ENCODE data around the gene MBLAC2. TPM values are rescaled to one million over a fixed set of nuclear protein-coding genes. Genes with fewer than 3 reads are reported as not detected.

The MBLAC2 gene
- total RNA-seq, 1 experiment from 2014 or later, result 5.7 TPM

DNA sequence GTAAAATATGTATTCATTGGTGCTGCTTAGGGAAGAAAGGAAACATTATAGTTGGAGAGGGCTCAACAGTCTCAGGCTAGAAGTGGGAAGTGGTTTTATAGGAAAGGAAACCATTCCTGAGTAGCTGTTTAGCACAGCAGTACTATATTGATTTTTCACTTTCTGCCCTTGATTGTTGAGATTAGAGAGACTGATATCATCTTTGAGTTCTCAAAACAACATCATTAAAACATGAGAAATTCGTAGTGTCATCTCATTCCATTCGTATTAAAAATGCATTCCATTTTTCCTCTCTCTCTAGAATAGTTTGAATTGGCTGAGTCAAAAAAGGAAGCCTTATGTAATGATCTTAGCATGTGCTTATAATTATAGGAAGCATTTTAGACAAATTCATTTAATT is 14.2 kb upstream of the MBLAC2 start (continued):
- TF ChIP-seq, protein P1, sequence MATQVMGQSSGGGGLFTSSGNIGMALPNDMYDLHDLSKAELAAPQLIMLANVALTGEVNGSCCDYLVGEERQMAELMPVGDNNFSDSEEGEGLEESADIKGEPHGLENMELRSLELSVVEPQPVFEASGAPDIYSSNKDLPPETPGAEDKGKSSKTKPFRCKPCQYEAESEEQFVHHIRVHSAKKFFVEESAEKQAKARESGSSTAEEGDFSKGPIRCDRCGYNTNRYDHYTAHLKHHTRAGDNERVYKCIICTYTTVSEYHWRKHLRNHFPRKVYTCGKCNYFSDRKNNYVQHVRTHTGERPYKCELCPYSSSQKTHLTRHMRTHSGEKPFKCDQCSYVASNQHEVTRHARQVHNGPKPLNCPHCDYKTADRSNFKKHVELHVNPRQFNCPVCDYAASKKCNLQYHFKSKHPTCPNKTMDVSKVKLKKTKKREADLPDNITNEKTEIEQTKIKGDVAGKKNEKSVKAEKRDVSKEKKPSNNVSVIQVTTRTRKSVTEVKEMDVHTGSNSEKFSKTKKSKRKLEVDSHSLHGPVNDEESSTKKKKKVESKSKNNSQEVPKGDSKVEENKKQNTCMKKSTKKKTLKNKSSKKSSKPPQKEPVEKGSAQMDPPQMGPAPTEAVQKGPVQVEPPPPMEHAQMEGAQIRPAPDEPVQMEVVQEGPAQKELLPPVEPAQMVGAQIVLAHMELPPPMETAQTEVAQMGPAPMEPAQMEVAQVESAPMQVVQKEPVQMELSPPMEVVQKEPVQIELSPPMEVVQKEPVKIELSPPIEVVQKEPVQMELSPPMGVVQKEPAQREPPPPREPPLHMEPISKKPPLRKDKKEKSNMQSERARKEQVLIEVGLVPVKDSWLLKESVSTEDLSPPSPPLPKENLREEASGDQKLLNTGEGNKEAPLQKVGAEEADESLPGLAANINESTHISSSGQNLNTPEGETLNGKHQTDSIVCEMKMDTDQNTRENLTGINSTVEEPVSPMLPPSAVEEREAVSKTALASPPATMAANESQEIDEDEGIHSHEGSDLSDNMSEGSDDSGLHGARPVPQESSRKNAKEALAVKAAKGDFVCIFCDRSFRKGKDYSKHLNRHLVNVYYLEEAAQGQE (IDR thresholded peaks at IDR 0.05; ENCODE audit: low read depth), result no peak
- no peak for TF ChIP-seq RAD21 (IDR thresholded peaks at IDR 0.05; ENCODE audit: low read depth)

DNA sequence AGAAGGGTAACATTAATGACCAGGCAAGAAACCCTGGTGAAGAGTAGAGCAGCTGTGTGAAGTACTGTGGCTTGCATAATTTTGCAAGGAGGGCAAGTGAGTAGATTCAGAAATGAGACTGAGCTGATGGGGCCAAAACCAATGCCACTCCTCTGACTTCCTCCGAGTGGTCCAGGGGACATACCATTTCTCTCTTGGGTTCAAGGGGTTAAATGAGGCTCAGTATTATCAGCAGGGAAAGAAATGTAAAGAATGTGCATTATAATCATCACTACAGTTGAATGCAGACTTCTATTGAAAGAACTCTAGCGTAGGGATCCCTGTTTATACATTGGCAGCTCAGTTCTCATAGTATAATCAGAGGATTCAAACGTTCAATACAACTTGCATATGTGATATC is 10.0 kb upstream of the MBLAC2 start:
- H3K36me3 ChIP-seq (ENCODE audit: control insufficient read depth in 1 of 2, insufficient read depth in 2 of 2, low read length in 2 of 2), result peaks cover 4 to 17% of the 10 kb centered on the region in 2 experiments; a peak in 2 of 4 replicates
- DNase-seq (ENCODE audit: low read depth, low spot score), result no peak
- POLR2A ChIA-PET, result interaction anchor here (1.1 kb wide), 1 partner anchor 10 kb away, joined by 4 read pairs; the partner anchor contains the start of genes MBLAC2 and POLR3G
- no peaks in the 10 kb centered on the region for H3K27me3 ChIP-seq (ENCODE audit: insufficient read depth, low read length)
- H4K20me1 ChIP-seq (ENCODE audit: insufficient read depth), result no peaks in the 10 kb centered on the region
- CTCF ChIA-PET, result no interaction called here
- no peak overlapping the region for H2AFZ ChIP-seq (ENCODE audit: low read depth, low read length, poor library complexity, severe bottlenecking)
- H3K4me3 ChIP-seq (replicated peaks in 1 of 2; ENCODE audit: low read depth in 1 of 2, low read length in 2 of 2), result no peak overlapping the region
- H3K4me2 ChIP-seq (ENCODE audit: low read length), result no peak overlapping the region
- H3K4me1 ChIP-seq (ENCODE audit: control insufficient read depth in 1 of 2, insufficient read depth in 2 of 2, low read length in 2 of 2), result no peaks in the 10 kb centered on the region
- H3K27ac ChIP-seq (ENCODE audit: low read depth, low read length), result no peak overlapping the region
- RAD21 ChIA-PET (ENCODE audit: low non-redundant PET in 1 of 2, low total read pairs in 2 of 2, uncharacterized antibody in 2 of 2, unreplicated experiment in 2 of 2), result no interaction called here
- no TSS peak for BruUV-seq (replicated peaks)
- no peak overlapping the region for H3K9ac ChIP-seq (ENCODE audit: low read length)
- ATAC-seq, result no peak
- intact Hi-C loops (cut with micrococcal nuclease), result no loop called here
- H3K79me2 ChIP-seq (ENCODE audit: insufficient read depth, low read length), result peaks cover 57% of the 10 kb centered on the region
- no peaks in the 10 kb centered on the region for H3K9me3 ChIP-seq (ENCODE audit: control insufficient read depth in 1 of 2, insufficient read depth in 1 of 2, low read depth in 1 of 2, low read length in 2 of 2)
- no peaks in the 10 kb centered on the region for H3K9me2 ChIP-seq (ENCODE audit: insufficient read depth)
- no peak for TF ChIP-seq ZNF274 (IDR thresholded peaks at IDR 0.05; ENCODE audit: low read depth, low read length)
- no peak for TF ChIP-seq EZH2 (IDR thresholded peaks at IDR 0.05)
- TF ChIP-seq, protein P2, sequence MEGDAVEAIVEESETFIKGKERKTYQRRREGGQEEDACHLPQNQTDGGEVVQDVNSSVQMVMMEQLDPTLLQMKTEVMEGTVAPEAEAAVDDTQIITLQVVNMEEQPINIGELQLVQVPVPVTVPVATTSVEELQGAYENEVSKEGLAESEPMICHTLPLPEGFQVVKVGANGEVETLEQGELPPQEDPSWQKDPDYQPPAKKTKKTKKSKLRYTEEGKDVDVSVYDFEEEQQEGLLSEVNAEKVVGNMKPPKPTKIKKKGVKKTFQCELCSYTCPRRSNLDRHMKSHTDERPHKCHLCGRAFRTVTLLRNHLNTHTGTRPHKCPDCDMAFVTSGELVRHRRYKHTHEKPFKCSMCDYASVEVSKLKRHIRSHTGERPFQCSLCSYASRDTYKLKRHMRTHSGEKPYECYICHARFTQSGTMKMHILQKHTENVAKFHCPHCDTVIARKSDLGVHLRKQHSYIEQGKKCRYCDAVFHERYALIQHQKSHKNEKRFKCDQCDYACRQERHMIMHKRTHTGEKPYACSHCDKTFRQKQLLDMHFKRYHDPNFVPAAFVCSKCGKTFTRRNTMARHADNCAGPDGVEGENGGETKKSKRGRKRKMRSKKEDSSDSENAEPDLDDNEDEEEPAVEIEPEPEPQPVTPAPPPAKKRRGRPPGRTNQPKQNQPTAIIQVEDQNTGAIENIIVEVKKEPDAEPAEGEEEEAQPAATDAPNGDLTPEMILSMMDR (IDR thresholded peaks at IDR 0.05 in 2 of 3, conservative IDR thresholded peaks at IDR 0.05 in 1 of 3; ENCODE audit: borderline replicate concordance in 1 of 3, insufficient read depth in 1 of 3, low read depth in 2 of 3, low read length in 2 of 3), result no peak
- TF ChIP-seq, protein P3, sequence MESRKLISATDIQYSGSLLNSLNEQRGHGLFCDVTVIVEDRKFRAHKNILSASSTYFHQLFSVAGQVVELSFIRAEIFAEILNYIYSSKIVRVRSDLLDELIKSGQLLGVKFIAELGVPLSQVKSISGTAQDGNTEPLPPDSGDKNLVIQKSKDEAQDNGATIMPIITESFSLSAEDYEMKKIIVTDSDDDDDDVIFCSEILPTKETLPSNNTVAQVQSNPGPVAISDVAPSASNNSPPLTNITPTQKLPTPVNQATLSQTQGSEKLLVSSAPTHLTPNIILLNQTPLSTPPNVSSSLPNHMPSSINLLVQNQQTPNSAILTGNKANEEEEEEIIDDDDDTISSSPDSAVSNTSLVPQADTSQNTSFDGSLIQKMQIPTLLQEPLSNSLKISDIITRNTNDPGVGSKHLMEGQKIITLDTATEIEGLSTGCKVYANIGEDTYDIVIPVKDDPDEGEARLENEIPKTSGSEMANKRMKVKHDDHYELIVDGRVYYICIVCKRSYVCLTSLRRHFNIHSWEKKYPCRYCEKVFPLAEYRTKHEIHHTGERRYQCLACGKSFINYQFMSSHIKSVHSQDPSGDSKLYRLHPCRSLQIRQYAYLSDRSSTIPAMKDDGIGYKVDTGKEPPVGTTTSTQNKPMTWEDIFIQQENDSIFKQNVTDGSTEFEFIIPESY (IDR thresholded peaks at IDR 0.05; ENCODE audit: extremely low read depth, insufficient replicate concordance, low read length), result no peak
- no peak for TF ChIP-seq EGR1 (IDR thresholded peaks at IDR 0.05; ENCODE audit: low read depth)
- TF ChIP-seq YY1 (IDR thresholded peaks at IDR 0.05; ENCODE audit: extremely low read depth, insufficient replicate concordance, low read depth, low read length), result no peak
- no peak for TF ChIP-seq SRF (IDR thresholded peaks at IDR 0.05; ENCODE audit: low read depth)
- TF ChIP-seq, protein P4, sequence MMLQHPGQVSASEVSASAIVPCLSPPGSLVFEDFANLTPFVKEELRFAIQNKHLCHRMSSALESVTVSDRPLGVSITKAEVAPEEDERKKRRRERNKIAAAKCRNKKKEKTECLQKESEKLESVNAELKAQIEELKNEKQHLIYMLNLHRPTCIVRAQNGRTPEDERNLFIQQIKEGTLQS (IDR thresholded peaks at IDR 0.05), result no peak
- TF ChIP-seq POLR2A (IDR thresholded peaks at IDR 0.05; ENCODE audit: borderline replicate concordance, extremely low read depth, insufficient read depth, insufficient read length), result no peak
- no peak for TF ChIP-seq TCF7L2 (IDR thresholded peaks at IDR 0.05; ENCODE audit: borderline replicate concordance, extremely low read depth, insufficient read depth, insufficient read length)
- TF ChIP-seq SIN3A (IDR thresholded peaks at IDR 0.05; ENCODE audit: low read depth), result no peak
- TF ChIP-seq CBX3 (IDR thresholded peaks at IDR 0.05; ENCODE audit: low read depth), result no peak
- TF ChIP-seq, protein P5, sequence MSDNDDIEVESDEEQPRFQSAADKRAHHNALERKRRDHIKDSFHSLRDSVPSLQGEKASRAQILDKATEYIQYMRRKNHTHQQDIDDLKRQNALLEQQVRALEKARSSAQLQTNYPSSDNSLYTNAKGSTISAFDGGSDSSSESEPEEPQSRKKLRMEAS (IDR thresholded peaks at IDR 0.05), result no peak
